ENCODE measurements around the gene TMEM131L.

Gene TMEM131L

DNA sequence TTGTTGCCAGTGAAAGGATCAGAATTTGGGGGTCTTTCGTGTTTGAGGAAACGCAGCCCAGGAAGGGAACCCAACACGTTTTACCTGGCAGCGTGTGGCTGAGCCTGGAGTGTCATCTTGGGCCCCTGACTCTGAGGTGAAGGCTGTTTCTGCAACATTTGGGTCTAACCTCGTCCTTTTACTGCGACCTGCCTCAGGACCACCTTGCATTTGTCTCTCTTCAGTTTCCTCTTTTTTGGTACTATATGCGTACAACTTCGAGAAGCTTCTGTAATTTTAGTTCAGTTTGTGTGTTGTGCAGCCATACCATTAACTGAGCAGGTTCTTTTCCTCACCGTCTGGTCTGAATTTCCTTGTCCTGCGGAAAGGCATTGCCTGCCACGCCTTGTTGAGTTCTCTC is 61.5 kb downstream of the TMEM131L start:
- TF ChIP-seq, protein P1, sequence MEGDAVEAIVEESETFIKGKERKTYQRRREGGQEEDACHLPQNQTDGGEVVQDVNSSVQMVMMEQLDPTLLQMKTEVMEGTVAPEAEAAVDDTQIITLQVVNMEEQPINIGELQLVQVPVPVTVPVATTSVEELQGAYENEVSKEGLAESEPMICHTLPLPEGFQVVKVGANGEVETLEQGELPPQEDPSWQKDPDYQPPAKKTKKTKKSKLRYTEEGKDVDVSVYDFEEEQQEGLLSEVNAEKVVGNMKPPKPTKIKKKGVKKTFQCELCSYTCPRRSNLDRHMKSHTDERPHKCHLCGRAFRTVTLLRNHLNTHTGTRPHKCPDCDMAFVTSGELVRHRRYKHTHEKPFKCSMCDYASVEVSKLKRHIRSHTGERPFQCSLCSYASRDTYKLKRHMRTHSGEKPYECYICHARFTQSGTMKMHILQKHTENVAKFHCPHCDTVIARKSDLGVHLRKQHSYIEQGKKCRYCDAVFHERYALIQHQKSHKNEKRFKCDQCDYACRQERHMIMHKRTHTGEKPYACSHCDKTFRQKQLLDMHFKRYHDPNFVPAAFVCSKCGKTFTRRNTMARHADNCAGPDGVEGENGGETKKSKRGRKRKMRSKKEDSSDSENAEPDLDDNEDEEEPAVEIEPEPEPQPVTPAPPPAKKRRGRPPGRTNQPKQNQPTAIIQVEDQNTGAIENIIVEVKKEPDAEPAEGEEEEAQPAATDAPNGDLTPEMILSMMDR (IDR thresholded peaks at IDR 0.05; ENCODE audit: control extremely low read depth, extremely low read depth, low read depth, missing control alignments), result no peak
- no peak for DNase-seq (ENCODE audit: extremely low spot score)
- CTCF ChIA-PET, result interaction anchor here (1.5 to 2.4 kb wide), 2 partner anchors 24 to 107 kb away, joined by 3 to 7 read pairs; no protein-coding TSS in a partner anchor
- POLR2A ChIA-PET, result no interaction called here

- TF ChIP-seq, protein P1 (IDR thresholded peaks at IDR 0.05; ENCODE audit: control extremely low read depth, extremely low read depth, low read depth, missing control alignments), result no peak
- CTCF ChIA-PET, result interaction anchor here (1.2 to 3.6 kb wide), 3 partner anchors 23 to 96 kb away, joined by 3 to 12 read pairs (median 7); partner anchors contain the start of gene TMEM131L
- no peak for DNase-seq (ENCODE audit: extremely low spot score)
- POLR2A ChIA-PET, result no interaction called here
Measured at GRCh38 chr4:153528705-153529485, 62.7 kb downstream of the TMEM131L start.

DNA sequence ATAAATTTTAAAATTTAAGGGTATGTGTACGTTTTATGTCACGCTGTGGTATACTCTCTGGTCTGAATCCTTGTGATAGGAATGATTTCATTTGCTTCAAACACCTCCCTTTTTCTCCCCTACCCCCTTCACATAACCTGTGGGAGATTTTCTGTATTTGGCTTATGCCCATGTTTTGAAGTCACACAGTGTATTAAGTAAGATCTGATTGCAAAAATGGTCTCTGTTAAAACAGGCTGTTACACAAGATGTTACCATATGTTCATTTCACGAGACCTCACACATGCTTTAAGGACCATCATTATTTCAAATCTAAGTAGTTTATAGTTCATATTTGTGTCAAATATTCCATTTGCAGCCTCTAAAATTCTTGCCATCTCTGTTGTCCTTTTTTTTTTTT is 63.5 kb downstream of the TMEM131L start:
- TF ChIP-seq, protein P1 (IDR thresholded peaks at IDR 0.05; ENCODE audit: control extremely low read depth, extremely low read depth, low read depth, missing control alignments), result no peak
- POLR2A ChIA-PET, result no interaction called here
- CTCF ChIA-PET, result interaction anchor here (3.6 to 5.5 kb wide), 2 partner anchors 13 to 97 kb away, joined by 12 to 33 read pairs; no protein-coding TSS in a partner anchor
- DNase-seq (ENCODE audit: extremely low spot score), result no peak

- CTCF ChIA-PET, result interaction anchor here (0.7 to 5.5 kb wide), 9 partner anchors 12 to 187 kb away, joined by 3 to 33 read pairs (median 8); partner anchors contain the start of gene TMEM131L
- POLR2A ChIA-PET, result interaction anchor here (1.2 kb wide), 1 partner anchor 32 kb away, joined by 3 read pairs; no protein-coding TSS in a partner anchor
Measured at GRCh38 chr4:153530284-153530999, 64.3 kb downstream of the TMEM131L start.

GRCh38 chr4:153531000-153531358 is 64.8 kb downstream of the TMEM131L start:
- ChIA-PET CTCF (interaction anchor here (0.7 to 5.5 kb wide), 10 partner anchors 12 to 187 kb away, joined by 3 to 33 read pairs (median 6); partner anchors contain the start of gene TMEM131L), POLR2A (interaction anchor here (1.2 kb wide), 1 partner anchor 33 kb away, joined by 3 read pairs; no protein-coding TSS in a partner anchor)
- TF ChIP-seq, protein P1 (IDR thresholded peaks at IDR 0.05; ENCODE audit: control extremely low read depth, extremely low read depth, low read depth, missing control alignments), result no peak

More at GRCh38 chr4:153530284-153530999, 64.3 kb downstream of the TMEM131L start:
- TF ChIP-seq, protein P1 (IDR thresholded peaks at IDR 0.05; ENCODE audit: control extremely low read depth, extremely low read depth, low read depth, missing control alignments), result no peak
- no peak for DNase-seq (ENCODE audit: extremely low spot score)

DNA sequence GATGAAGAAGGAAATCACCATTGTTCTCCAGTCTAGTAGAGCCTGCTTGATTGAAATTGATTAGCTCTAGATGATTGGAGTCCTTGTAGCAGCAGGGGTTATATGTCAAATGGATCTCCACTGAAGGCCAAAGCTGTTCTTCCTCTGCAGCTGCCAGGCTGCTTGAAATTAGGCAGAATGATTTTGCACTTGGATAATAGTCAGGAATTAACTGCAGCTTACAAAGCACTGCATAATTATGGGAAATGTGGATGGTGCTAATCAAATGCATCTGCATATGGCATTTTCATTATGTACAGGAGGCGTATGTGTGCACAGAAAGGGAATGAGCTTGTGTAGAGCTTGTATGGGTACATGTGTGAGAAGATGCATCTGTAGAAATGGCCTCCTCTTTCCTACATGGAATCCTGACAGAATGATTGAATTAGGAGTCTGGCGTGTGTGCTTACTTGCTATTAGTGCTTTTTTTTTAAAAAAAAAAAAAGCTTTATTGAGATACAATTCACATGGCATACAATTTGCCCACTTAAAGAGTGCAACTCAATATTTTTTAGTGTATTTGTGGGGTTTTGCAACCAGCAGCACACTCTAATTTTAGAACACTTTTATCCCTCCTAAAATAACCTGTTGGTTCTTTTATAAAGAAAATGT is 65.9 kb downstream of the TMEM131L start:
- CTCF ChIA-PET, result interaction anchor here (0.7 to 5.5 kb wide), 10 partner anchors 8 to 99 kb away, joined by 3 to 33 read pairs (median 6); partner anchors contain the start of gene TMEM131L
- POLR2A ChIA-PET, result interaction anchor here (0.7 kb wide), 1 partner anchor 12 kb away, joined by 5 read pairs; no protein-coding TSS in a partner anchor
- TF ChIP-seq, protein P1 (IDR thresholded peaks at IDR 0.05; ENCODE audit: control extremely low read depth, extremely low read depth, low read depth, missing control alignments), result no peak
- no peak for DNase-seq (ENCODE audit: extremely low spot score)

More at GRCh38 chr4:153531000-153531358, 64.8 kb downstream of the TMEM131L start:
- no peak for DNase-seq (ENCODE audit: extremely low spot score)

Measured in GM10248 (cell line).